ENCODE measurements around the gene PRTN3. TPM values are rescaled to one million over a fixed set of nuclear protein-coding genes. Genes with fewer than 3 reads are reported as not detected.
"Not testable (repeated sequence)": the region's sequence is repeated elsewhere in the genome, so short reads cannot be mapped to it uniquely, and the experiment has no call there.

PRTN3 gene
- total RNA-seq, 2 donors from 2014 or later: 0.38 TPM; not detected in 1

- intact Hi-C loops (cut with DNase I): no loop called here
Measured at GRCh38 chr19:814152-815078, 26.4 kb upstream of the PRTN3 start.

GRCh38 chr19:815079-815774, 25.6 kb upstream of the PRTN3 start:
- intact Hi-C loops (cut with DNase I): no loop called here
- DNase-seq (ENCODE audit: low spot score): no peak

More at GRCh38 chr19:814152-815078, 26.4 kb upstream of the PRTN3 start:
- no peak for DNase-seq (ENCODE audit: low spot score)

- intact Hi-C loops (cut with DNase I): no loop called here
- DNase-seq (ENCODE audit: low spot score): no peak
Measured at GRCh38 chr19:815775-816499, 24.9 kb upstream of the PRTN3 start.

- DNase-seq (ENCODE audit: low spot score): no peak
- intact Hi-C loops (cut with DNase I): no loop called here
Measured at GRCh38 chr19:816500-816857, 24.3 kb upstream of the PRTN3 start.

- intact Hi-C loops (cut with DNase I): not testable (repeated sequence)
- peak; percentile 32 for DNase-seq (ENCODE audit: low spot score)
Measured at GRCh38 chr19:820212-820611, 20.6 kb upstream of the PRTN3 start.

GRCh38 chr19:821231-821824, 19.5 kb upstream of the PRTN3 start:
- peak; percentile 74 for DNase-seq (ENCODE audit: low spot score)

GRCh38 chr19:821825-822503, 18.8 kb upstream of the PRTN3 start, which contains the start of gene PLPPR3:
Gene PLPPR3 (minus strand): TSS chr19:821955. CDS start chr19:821559, 396 bp downstream.
- peak; percentile 62 for DNase-seq (ENCODE audit: low spot score)
- intact Hi-C loops (cut with DNase I): no loop called here

More at GRCh38 chr19:821231-821824, 19.5 kb upstream of the PRTN3 start:
- intact Hi-C loops (cut with DNase I): no loop called here

GRCh38 chr19:823565-824121, 17.2 kb upstream of the PRTN3 start:
- intact Hi-C loops (cut with DNase I): no loop called here
- peak; percentile 64 for DNase-seq (ENCODE audit: low spot score)

- intact Hi-C loops (cut with DNase I): no loop called here
- DNase-seq (ENCODE audit: low spot score): peak; percentile 80
Measured at GRCh38 chr19:824885-825284, 15.9 kb upstream of the PRTN3 start.

- no peak for DNase-seq (ENCODE audit: low spot score)
- intact Hi-C loops (cut with DNase I): no loop called here
Measured at GRCh38 chr19:825897-826644, 14.7 kb upstream of the PRTN3 start.

GRCh38 chr19:827314-827709, 13.5 kb upstream of the PRTN3 start:
- peak; percentile 66 for DNase-seq (ENCODE audit: low spot score)
- intact Hi-C loops (cut with DNase I): no loop called here

GRCh38 chr19:827710-828321, 13.0 kb upstream of the PRTN3 start, which contains the start of gene AZU1:
Gene AZU1 (plus strand): TSS chr19:827837. CDS start chr19:827847, 10 bp downstream.
- intact Hi-C loops (cut with DNase I): no loop called here
- DNase-seq (ENCODE audit: low spot score): no peak

GRCh38 chr19:829129-829758, 11.6 kb upstream of the PRTN3 start:
- peak; percentile 58 for DNase-seq (ENCODE audit: low spot score)
- intact Hi-C loops (cut with DNase I): no loop called here

GRCh38 chr19:831407-832369, 9.1 kb upstream of the PRTN3 start:
- intact Hi-C loops (cut with DNase I): no loop called here
- DNase-seq (ENCODE audit: low spot score): no peak

GRCh38 chr19:834216-834615, 6.6 kb upstream of the PRTN3 start:
- DNase-seq (ENCODE audit: low spot score): no peak
- intact Hi-C loops (cut with DNase I): no loop called here

Measured in posterior vena cava (tissue), 2 donors.